Mesothelial cell of epicardium (in vitro differentiated cells): ENCODE results near the gene BOC. TPM values are rescaled to one million over a fixed set of nuclear protein-coding genes. Genes with fewer than 3 reads are reported as not detected.

ENCODE experiments used
- DNase-seq, 2 experiments: peaks; one replicate each; pipeline ENCODE4 v3.0.0; 2021; ENCODE audit warnings: low spot score in 2 of 2; ENCODE audit not compliant: unreplicated experiment in 2 of 2
- H3K27ac Mint-ChIP-seq: 2 replicates; pipeline ENCODE4 v1.8.0; 2021; ENCODE audit warnings: mixed read lengths
- H3K27me3 Mint-ChIP-seq: 2 replicates; pipeline ENCODE4 v1.8.0; 2021; ENCODE audit warnings: low read depth, mixed read lengths
- H3K36me3 Mint-ChIP-seq: 2 replicates; pipeline ENCODE4 v1.8.0; 2021; ENCODE audit warnings: mixed read lengths
- H3K4me1 Mint-ChIP-seq: 2 replicates; pipeline ENCODE4 v1.8.0; 2021; ENCODE audit warnings: mixed read lengths
- H3K4me3 Mint-ChIP-seq: 2 replicates; pipeline ENCODE4 v1.8.0; 2021; ENCODE audit warnings: mild to moderate bottlenecking, moderate library complexity, mixed read lengths
- H3K9me3 Mint-ChIP-seq: 2 replicates; pipeline ENCODE4 v1.8.0; 2021; ENCODE audit warnings: mixed read lengths
- CTCF ChIP-seq: fragments of 200-600 bp; sonication (generic); IDR thresholded peaks from one replicate; pipeline ENCODE4 v1.5.0; 2021; ENCODE audit warnings: antibody characterized with exemption; ENCODE audit not compliant: unreplicated experiment
- total RNA-seq: library from RNA; stranded (reverse); gene quantifications from 3 replicates; pipeline ENCODE4 v1.2.1, GENCODE V29; 2021

The BOC gene
- total RNA-seq, 1 donor from 2014 or later: 85.3 TPM

GRCh38 chr3:113252553-113252952 is 41.2 kb downstream of the BOC start:
- no peak for TF ChIP-seq CTCF
- peaks cover 26% of the 10 kb centered on the region for H3K4me1 Mint-ChIP-seq
- H3K36me3 Mint-ChIP-seq: peaks cover 43% of the 10 kb centered on the region
- DNase-seq: no peak
- H3K4me3 Mint-ChIP-seq: no peak overlapping the region
- no peaks in the 10 kb centered on the region for H3K27me3 Mint-ChIP-seq
- no peaks in the 10 kb centered on the region for H3K9me3 Mint-ChIP-seq
- H3K27ac Mint-ChIP-seq: no peak overlapping the region

- Mint-ChIP-seq H3K4me3 (no peak overlapping the region), H3K27me3 (no peaks in the 10 kb centered on the region), H3K36me3 (peaks cover 52% of the 10 kb centered on the region), H3K4me1 (peaks cover 16% of the 10 kb centered on the region), H3K27ac (peak overlapping the region; percentile 77), H3K9me3 (no peaks in the 10 kb centered on the region)
- no peak for TF ChIP-seq CTCF
- no peak for DNase-seq
These were observed 42.3 kb downstream of the BOC start for GRCh38 chr3:113253702-113254101.

- H3K4me3 Mint-ChIP-seq: no peak overlapping the region
- H3K36me3 Mint-ChIP-seq: peaks cover 52% of the 10 kb centered on the region
- H3K27ac Mint-ChIP-seq: peak overlapping the region; percentile 77
- H3K27me3 Mint-ChIP-seq: no peaks in the 10 kb centered on the region
- peaks cover 13% of the 10 kb centered on the region for H3K4me1 Mint-ChIP-seq
- TF ChIP-seq CTCF: no peak
- H3K9me3 Mint-ChIP-seq: no peaks in the 10 kb centered on the region
- DNase-seq: no peak
These were observed 43.0 kb downstream of the BOC start for GRCh38 chr3:113254171-113254947.

- Mint-ChIP-seq H3K36me3 (peaks cover 51% of the 10 kb centered on the region), H3K27ac (peak overlapping the region; percentile 71), H3K27me3 (no peaks in the 10 kb centered on the region), H3K4me3 (no peak overlapping the region), H3K9me3 (no peaks in the 10 kb centered on the region), H3K4me1 (peaks cover 16% of the 10 kb centered on the region)
- TF ChIP-seq CTCF: no peak
- DNase-seq: no peak
These were observed 43.9 kb downstream of the BOC start for GRCh38 chr3:113255100-113255853.

GRCh38 chr3:113255854-113256615 is 44.7 kb downstream of the BOC start:
- no peak for DNase-seq
- peaks cover 24% of the 10 kb centered on the region for H3K4me1 Mint-ChIP-seq
- TF ChIP-seq CTCF: no peak
- H3K27me3 Mint-ChIP-seq: no peaks in the 10 kb centered on the region
- H3K36me3 Mint-ChIP-seq: peaks cover 48% of the 10 kb centered on the region
- no peak overlapping the region for H3K4me3 Mint-ChIP-seq
- no peaks in the 10 kb centered on the region for H3K9me3 Mint-ChIP-seq
- H3K27ac Mint-ChIP-seq: no peak overlapping the region
